H1 (cell line): ENCODE measurements around the gene CARD11. TPM values are rescaled to one million over a fixed set of nuclear protein-coding genes. Genes with fewer than 3 reads are reported as not detected.

Experiments used
- EP300 ChIP-seq, 2 experiments: IDR thresholded peaks; 1 replicate in 1 of 2; 2 replicates in 1 of 2; pipeline ENCODE4 v1.6.1; 2011 to 2012; ENCODE audit warnings: low read depth in 2 of 2, low read length in 2 of 2, mild to moderate bottlenecking in 2 of 2, borderline replicate concordance in 1 of 2, inconsistent platforms in 1 of 2, moderate library complexity in 1 of 2
- GABPA ChIP-seq: IDR thresholded peaks from 2 replicates; pipeline ENCODE4 v1.6.1; 2011; ENCODE audit warnings: mild to moderate bottlenecking, low read length, moderate library complexity, borderline replicate concordance; ENCODE audit not compliant: insufficient read depth
- SAP30 ChIP-seq: fragments of 300-600 bp; sonication (generic); IDR thresholded peaks from 2 replicates; pipeline ENCODE4 v1.7.1; 2012; ENCODE audit warnings: low read length, moderate library complexity, mild to moderate bottlenecking, inconsistent platforms; ENCODE audit not compliant: insufficient read depth, insufficient replicate concordance
- polyA plus RNA-seq, 7 experiments: library from polyadenylated mRNA; depleted of rRNA in 3 of 7; stranded (reverse) in 5 of 7; unstranded in 2 of 7; fragments of >200 nt in 5 of 7; fragments of 200-250 nt in 2 of 7; gene quantifications; 1 replicate in 5 of 7; 2 replicates in 1 of 7; 4 replicates in 1 of 7; pipeline versions ENCODE4 v1.2.1 to v1.2.3, GENCODE V29; 2011 to 2013; ENCODE audit warnings: missing spikeins in 2 of 7, mixed read lengths in 2 of 7
- total RNA-seq: library from RNA; stranded (reverse); fragmentation: NEBNext Ultra II Directional; extraction: Animal tissue kit (Norgen Biotek cat#: 25700); gene quantifications from 2 replicates; pipeline ENCODE4 v1.2.1, GENCODE V29; 2021

CARD11 gene
- total and polyA plus RNA-seq, 2 of the 8 experiments (the other 6 are each of a cell fraction or from before 2014, with no cell fraction given), result 12.6 to 29.8 TPM

DNA sequence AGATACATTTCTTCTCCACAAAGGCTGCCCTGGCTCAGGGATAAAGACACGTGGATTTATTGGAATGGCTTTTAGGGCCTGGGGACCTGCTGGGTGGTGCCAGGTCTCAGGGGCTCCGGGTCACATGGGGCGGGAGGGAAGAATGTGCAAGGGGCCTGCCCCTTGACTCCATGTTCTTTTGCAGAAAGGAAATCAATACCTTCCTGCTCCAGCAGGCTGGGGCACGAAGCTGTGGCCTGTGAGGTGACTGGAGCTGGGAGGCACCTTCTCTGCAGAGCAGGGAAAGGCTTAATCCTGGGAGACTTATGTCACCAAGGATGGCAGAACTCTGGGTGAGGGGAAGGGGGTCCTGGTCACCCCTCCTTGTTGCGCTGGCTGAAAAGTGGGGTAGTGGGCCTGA, 157.3 kb downstream of the CARD11 start (continued):
- TF ChIP-seq SAP30 (no peak), EP300 (IDR thresholded peaks at IDR 0.05; ENCODE audit: borderline replicate concordance in 1 of 2, low read depth in 2 of 2, low read length in 2 of 2) (no peak), GABPA (no peak)
